NOMO-1 (cell line): ENCODE data around the gene SDHB.

Experiments used
- DNase-seq, 2 experiments: peaks; one replicate each; lab custom pipeline; 2025; ENCODE audit not compliant: unreplicated experiment in 2 of 2; lab: John Stamatoyannopoulos, UW

The SDHB gene

DNA sequence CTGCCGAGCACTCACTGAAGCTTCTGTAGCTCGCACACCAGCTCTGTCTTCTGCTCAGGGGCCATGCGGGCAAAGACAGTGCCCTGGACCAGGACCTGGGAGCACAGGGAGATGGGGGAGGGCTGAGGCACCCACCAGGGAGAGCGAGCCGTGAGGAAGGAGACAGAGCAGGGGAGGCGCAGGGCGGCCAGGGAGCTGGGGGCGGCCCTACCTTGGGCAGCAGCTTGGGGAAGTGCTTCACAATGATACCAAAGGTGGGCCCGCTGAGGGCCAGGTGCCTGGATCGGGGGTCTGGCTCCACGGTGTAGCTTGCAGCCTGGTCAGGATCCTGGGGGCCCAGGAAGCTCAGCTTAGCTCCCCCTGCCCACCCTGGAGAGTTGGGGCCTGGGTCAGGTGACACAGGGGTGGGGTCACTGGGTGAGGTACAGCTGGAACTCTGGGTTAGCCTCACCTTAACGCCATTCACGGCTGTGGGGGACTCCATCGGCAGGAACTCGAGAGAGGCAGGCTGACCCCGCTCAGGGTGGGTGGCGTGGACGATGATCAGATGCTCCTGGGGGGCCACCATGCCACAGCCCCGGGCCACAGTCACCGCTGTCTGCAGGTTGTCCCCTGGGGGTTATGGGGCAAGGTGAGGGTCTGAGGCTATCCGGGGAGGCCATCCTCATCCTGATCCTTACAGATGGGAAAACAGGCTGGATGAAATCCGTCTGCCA lies 64.0 kb downstream of the SDHB start:
- DNase-seq: no peak

DNA sequence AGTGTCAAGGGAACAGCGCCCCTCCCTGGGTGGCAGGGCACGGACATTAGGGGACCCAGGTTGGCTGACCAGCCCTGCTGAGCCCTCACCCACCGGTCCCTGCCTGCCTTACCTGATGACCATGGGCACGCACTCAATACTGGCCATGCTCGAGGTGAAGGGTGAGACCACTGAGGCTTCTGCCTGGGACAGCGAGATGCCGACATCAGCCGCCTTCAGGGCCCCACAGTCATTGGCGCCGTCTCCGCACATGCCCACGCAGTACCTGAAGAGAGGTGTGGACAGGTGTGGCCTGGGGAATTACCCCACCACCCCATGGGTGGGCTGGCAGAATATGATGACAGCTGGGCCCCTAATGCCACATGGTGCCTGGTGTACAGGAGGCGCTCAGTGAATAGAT lies 65.6 kb downstream of the SDHB start:
- DNase-seq: no peak

DNA sequence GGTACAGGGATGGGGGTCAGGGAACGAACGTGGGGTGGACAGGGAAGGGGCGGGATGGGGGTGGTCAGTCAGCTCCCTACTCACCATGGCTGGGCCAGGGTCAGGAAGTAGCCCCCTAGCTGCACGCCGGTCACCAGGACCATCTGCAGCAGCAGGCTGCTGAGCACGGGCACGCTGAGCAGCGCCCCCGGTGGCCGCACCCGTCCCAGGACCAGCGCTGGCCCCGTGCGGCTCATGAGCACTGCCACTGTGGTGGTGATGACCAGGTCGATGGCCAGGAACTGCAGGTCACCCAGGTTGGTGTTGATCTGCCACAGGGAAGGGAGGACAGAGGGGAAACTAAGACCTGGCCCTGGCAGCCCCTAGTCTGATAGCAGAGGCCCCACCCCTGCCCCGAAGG lies 66.9 kb downstream of the SDHB start:
- DNase-seq: no peak

DNA sequence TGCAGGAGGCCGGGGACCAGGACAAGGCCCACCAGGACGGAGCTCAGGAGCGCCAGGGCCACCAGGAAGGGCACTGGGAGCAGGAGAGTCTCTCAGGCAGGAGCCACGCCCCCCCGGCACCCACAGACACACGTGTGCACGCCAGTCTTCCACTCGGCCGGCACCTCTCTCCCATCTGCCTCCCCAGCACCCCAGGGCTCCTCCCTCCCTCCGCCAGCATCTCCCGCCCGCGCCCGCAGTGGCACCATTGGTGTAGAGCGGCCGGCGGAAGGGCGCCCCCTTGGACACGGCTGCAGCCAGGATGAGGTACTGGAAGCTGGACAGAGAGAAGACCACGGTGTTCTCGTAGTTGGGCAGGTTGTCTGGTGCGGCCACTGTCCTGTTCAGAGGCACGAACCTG lies 67.3 kb downstream of the SDHB start:
- no peak for DNase-seq

DNA sequence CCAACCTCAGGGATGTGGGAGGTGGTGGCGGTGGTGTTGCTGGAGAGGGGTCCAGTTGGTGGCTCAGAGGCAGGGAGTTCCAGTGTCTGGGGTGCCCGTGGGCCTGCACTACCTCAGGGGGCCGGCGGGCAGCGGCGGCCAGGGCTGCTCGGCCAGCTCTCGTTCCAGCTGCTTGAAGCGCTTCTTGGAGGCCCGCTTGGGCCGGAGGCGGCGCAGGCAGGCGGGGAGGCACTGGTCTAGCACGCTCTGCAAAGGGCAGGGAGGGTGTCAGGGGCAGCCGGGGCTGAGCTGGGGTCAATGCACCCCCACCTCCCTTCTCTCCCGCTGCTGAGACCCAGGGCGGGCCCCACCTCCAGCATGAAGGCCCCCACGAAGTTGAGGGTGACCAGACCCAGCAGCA lies 67.7 kb downstream of the SDHB start:
- DNase-seq: no peak

DNA sequence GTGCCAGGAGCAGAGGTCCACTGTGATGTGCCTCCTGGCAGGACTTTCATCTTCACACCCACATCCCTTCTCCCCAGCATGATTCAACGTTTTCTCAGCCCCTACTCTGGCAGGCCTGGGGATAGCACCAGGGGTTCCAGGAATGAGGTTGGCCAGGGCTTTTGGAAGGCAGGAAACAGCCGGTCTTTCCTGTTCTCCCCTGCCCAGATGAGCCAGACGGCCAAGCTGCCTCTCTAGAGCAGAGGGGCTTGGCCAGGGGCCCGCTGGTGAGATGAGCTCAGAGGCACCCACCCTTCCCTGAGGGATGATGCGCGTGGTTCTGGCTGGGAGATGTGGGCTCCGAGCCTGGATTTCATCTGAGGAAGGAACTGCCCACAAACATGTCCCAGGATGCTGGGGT lies 69.1 kb downstream of the SDHB start:
- DNase-seq: no peak

DNA sequence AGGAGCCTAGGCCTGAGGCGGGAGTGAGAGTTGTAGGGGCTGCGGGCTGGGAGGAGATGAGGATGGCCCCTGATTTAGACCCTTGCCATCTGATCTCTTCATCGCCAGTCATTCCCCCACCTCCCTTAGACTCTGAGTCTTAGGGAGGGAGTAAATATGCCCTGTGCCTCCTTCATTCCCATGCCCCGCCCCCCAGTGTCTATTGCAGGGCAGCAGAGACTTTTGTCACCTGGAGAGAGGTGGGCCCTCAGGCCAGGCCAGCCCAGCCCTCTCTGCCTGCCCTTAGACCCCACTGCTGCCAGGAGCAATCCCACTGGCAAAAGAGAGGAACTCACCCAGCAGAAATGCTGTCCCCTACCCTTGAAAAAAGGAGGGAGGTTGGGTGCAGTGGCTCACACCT lies 70.2 kb downstream of the SDHB start:
- no peak for DNase-seq

DNA sequence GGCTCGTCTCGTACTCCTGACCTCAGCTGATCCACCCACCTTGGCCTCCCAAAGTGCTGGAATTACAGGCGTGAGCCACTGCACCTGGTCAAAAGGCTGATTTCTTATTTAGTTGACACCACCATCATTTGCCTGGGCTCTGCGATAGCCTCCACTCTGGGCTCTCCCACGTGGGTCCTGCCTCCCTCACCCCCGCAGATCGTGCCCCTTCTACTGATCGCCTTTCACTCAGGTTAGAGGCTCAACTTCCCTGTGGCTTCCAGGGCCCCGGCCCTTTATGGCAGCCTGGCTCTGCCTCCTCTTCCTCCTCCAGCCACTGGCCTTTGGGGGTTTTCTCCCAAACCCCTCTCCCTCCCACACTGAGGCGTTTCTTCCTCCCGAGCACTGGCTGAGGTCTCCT lies 70.9 kb downstream of the SDHB start:
- DNase-seq: no peak

DNA sequence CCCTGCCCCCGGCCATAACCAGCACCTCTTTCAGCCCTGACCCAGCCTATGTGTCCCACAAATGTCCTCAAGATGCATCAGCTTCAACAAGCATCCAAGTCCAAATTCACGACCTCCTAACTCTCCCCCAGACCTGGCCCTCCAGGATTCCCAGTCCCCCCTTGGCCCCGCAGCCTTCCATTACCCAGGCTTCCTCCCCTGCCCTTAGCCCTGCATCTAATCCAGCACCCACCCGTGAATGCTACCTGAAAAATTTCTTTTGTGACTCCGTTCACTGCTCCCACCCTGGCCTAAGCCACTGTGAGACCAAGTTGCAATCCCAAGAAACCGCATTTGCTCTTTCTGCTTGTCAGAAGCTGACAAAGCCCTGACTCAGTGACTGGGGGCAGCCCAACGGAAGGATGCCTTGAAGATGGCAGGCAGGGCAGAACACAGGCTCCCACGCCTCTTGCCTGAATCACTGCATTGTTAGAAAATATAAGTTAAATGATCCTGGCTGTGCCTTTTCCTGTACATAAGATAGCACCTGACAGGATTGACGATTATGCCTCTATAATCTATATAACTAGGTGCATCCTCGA lies 72.5 kb downstream of the SDHB start:
- no peak for DNase-seq

DNA sequence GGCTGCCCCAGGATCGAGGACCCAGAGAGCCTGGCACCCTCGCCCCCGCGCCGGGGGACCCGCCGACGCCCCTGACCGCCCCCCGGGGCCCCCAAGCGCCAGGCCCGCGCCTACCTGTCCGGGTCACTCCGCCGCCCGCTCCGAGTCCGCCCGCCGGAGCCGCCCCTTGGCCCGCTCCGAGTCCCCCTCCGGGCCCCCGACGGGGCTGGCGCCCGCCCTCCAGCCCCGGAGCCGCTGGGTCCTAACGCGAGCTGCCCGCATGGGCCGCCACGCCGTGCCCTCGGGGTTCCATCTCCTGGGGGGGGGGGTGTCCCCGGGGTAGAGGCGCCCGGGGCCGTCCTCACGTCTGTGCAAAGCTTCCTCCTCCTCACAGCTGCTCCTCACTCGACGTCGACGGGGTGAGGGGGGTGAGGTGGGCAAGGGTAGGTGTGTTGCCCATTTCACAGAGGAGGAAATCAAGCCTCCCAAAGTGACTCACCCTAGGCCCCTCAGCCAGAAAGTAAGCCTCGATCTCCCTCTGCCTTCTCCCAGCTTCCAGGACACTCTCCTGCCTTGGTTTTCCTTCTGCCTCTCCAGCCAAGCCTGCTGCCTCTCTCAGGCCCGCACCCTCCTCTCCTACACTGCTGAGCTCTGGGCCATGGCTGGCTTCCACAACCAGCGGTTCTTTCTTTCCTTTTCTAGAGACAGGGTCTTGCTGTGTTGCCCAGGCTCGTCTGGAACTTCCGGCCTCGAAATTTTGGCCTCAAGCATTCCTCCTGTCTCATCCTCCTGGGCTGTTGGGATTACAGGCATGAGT lies 73.2 kb downstream of the SDHB start, which contains the start of gene MFAP2:
Gene MFAP2, minus strand, starts transcription at position 148 of the 796 bp plus-strand sequence. CDS start 2,347 bp downstream, outside the sequence.
- no peak for DNase-seq

DNA sequence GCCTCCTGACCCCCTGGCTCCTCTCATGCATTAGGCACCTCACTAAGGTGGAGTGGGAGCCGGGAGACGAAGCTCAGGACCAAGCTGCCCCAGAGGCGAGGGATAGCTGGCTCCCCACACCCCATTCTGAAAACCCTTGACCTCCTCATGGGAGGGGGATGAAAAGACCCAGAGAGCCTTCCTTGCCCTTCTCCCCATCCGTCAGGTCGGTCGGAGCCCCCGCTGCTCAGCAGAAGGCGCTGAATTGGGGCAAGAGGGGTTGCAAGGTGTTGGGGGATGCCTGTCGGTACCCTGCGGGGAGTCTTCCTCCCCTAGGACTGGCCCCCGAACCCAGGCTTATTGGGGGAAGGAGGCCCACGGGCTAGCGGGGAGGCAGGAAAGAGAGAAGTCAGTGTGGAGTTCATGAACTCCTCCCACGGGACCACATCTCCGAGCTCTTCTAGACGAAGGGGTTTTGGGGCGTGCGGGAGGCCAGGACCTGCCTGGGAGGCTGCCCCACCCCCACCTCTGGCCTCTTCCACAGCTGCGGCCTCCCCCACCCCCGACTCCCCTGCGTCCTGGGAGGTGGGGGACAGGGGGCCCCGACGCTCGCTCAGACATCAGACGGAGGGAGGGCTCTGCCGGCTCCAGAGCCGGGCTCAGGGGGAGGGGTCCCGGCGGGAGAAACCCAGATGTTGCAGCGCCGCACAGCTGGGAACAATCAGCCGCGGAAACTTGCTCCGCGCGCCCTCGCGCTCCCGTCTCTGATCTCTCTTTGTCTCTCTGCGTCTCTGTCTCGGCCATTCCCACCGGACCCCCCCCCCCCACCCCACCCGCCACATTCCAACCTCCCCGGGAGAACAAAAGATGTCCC lies 74.1 kb downstream of the SDHB start:
- DNase-seq: no peak

DNA sequence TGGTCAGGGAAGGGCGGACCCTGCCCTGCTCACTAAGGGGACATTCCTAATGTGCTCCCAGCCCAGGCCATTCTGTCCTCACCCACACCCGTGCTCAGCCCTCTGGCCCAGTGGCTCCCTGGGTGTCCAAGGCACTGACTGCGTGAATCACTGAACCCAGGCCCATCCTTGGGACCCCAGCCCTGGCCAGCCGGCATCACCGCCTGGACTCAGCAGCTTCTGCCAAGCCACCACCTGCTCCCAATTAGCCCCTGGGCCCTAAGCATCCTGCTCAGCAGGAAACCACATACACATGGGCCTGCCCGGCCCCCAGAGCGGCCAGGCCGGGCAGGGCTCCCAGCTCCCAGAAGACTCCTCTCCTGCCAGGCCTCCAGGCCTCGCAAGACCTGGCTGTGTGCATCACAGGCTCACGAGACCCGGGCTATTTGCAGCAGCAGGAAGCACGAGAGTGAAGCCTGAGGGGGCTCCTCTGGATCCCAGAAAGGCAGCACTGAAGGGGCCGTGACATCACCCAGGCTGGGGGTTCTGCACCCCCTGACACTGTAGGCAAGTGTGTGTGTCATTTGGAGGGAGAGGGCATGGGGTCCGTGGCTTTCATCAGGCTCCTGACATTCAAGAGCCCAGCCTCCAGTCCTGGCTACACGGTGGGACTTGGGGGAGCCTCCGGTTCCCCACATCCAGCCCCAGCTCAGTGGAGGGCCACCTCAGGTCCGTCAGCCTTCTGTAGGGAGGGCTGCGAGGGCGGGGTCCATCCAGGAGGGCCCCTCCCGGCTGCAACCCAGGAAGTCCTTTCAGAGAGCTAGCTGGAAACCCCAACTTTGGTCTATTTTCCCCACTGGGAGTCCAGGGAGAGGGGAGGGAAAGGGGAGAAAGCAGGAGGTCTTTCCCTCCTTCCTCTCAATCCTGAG lies 75.0 kb downstream of the SDHB start:
- DNase-seq: no peak

DNA sequence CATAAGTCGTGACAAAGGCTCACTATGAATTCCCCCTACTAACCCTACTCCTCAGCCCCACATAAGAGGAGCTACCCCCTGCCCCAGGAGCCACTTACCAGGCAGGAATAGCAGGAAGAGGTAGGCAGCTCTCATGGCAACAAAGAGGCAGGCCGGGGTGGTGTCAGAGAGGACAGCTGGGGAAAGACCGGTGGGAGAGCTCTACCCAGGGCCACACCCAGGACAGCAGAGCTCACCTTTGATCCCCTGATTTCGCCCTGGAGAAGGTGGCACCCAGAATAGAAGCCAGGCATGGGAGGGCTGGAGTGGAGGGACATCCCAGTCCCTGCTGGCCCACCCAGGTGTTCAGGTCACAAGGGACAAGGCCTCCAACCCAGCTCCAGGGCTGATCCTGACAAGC lies 75.7 kb downstream of the SDHB start:
- no peak for DNase-seq

DNA sequence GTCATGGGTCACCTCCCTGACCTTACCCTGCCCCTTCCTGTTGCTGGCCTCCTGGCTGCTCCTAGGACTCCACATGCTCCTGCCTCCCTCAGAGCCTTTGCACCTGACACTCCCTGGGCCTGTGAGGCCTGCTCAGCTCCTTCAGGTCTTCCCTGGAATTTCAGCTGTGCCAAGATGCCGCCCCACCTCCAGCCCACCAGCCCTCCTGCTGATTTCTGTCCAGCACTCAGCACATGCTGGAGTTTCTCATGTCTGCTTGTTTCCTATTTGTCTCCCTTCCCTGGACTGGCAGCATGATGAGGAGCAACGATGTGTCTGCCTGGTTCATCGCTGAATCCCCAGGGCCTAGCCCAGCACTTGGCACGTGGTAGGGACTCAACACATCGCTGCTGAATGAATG lies 76.5 kb downstream of the SDHB start:
- no peak for DNase-seq

DNA sequence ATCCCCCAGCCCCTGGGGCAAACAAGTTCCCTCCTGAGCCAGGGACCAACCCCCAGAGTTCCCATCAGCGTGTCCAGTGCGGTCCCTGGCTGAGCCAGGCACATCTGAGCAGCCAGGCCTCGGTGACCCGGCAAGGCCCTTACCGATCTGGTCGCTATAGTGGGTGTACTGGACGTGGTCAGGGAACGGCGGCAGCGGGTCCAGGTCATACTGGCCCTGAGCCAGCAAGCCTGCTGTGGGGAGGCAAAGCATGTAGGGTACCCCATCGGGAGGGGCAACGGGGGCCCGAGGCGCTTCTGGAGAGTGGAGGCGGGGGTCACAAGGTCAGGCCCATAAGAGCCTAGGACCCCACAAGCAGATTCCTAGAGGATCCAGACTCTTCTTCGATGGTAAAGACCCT lies 76.9 kb downstream of the SDHB start:
- no peak for DNase-seq

DNA sequence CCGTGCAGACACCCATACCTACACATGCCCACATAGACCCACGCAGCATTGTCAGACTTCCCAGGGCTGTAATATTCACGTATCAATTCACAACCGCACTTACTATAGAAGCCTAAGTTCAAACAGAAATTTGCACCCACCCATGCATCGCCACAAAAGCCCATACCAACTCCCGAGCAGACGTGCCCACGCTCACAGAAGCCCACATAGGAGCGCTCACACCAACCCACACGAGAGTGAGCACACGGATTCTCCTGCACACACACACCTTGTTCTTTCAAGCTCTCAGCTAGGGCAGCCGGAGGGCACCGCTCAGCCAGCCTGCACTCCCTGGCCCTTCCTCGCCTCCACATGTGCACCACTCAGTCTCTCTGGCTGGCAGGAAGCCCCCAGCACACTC lies 78.0 kb downstream of the SDHB start:
- DNase-seq: no peak

DNA sequence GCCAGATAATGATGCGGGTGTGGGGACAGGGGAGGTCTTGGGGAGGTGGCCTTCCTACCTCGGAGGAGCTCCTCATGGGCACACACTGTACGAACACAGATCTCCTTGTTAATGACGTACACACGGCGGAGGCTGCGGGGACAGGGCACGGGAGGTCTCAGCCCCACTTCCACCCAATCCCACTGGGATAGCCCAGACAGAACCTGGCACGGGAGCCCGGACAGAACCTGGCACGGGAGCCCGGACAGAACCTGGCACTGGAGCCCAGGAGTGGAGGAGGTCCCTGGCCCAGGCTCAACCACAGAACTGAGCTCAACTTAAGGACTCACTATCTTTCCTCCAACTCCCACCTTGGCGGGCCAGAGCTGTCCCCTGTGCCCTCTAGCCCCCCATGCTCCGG lies 78.6 kb downstream of the SDHB start:
- DNase-seq: no peak

DNA sequence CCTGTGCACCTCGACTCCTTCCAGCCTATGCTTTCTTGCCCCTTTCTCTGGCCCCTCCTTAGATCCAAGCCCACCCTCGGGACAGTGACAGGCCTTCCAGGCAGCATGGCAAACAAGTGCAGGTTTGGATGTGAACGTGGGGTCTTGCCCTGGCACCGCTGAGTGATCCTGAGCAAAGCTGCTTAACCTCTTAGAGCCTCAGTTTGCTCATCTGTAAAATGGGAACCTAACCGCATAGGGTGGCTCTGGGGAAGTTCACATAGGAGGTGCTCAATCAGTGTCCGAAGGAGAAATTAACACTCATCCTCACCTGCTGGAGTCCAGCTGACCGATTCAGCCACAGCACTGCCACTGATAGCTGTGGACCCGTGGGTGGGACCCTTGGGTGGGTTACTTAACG lies 80.6 kb downstream of the SDHB start:
- DNase-seq: no peak

DNA sequence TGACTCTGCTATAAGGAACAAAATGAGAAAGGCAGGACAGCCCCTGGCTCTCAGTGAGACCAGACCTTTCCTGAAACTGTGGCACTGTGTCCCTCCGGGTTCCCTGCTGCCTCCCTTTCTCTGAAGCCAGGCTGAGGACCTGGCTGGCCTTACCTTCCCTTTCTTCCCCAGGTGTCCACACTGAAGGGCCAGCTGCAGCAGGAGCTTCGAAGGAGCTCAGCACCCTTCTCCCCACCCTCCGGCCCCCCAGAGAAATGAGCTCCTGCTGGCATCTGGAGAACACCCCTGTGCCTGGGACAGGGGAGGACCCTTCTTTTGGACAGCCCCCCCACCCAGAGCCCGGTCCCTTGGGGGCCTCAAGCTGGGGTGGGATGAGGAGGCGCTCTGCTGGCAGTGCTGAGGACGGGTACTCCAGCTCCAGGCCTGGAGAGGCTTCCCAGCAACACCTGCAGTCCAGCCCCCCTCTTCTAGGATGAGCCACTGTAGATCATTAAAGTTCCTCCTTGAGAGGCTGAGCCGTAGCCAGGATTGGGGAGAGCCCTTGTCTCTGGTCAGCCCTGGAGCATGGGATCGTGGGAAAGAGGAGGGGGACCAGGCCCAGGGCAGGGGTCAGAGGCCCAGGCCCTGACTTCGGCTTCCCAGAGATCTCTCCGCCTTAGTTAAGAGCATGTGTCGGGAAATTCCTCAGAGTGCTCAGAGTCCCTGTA lies 81.5 kb downstream of the SDHB start:
- DNase-seq: no peak
